ENCODE data around the gene ANTXRL. TPM values are rescaled to one million over a fixed set of nuclear protein-coding genes. Genes with fewer than 3 reads are reported as not detected.
"Not testable (repeated sequence)": the region's sequence is repeated elsewhere in the genome, so short reads cannot be mapped to it uniquely, and the experiment has no call there.

Gene ANTXRL
- total RNA-seq, 2 experiments from 2014 or later, result not detected

GRCh38 chr10:46329690-46330016 lies 42.9 kb downstream of the ANTXRL start:
- no peaks in the 10 kb centered on the region for H3K36me3 ChIP-seq (ENCODE audit: insufficient read depth, low read length)
- no peaks in the 10 kb centered on the region for H3K4me1 ChIP-seq (ENCODE audit: insufficient read depth, low read length)
- H3K27me3 Mint-ChIP-seq, result no peaks in the 10 kb centered on the region
- H3K27me3 ChIP-seq (ENCODE audit: control insufficient read depth in 1 of 2, insufficient read depth in 2 of 2, low read length in 2 of 2), result no peaks in the 10 kb centered on the region
- no peak overlapping the region for H3K4me3 Mint-ChIP-seq
- ATAC-seq (ENCODE audit: poor library complexity), result no peak
- TF ChIP-seq CTCF (IDR thresholded peaks at IDR 0.05), result no peak
- H3K9me3 ChIP-seq (ENCODE audit: control insufficient read depth in 1 of 2, insufficient read depth in 1 of 2, low read length in 2 of 2), result no peaks in the 10 kb centered on the region
- CTCF ChIA-PET, result no interaction called here
- intact Hi-C loops (cut with DNase I, micrococcal nuclease), result no loop called here
- no peak for DNase-seq
- H3K4me1 Mint-ChIP-seq (ENCODE audit: low read depth), result no peaks in the 10 kb centered on the region
- no peaks in the 10 kb centered on the region for H3K36me3 Mint-ChIP-seq (ENCODE audit: low read depth)
- H3K27ac Mint-ChIP-seq, result no peak overlapping the region
- no peaks in the 10 kb centered on the region for H3K9me3 Mint-ChIP-seq
- POLR2A ChIA-PET, result no interaction called here
- H3K27ac ChIP-seq (ENCODE audit: low read depth in 1 of 2, low read length in 2 of 2), result no peak overlapping the region
- no peak overlapping the region for H3K4me3 ChIP-seq (ENCODE audit: low read length)

- H3K9me3 ChIP-seq (ENCODE audit: control insufficient read depth in 1 of 2, insufficient read depth in 1 of 2, low read length in 2 of 2), result no peaks in the 10 kb centered on the region
- Mint-ChIP-seq H3K27ac (no peak overlapping the region), H3K9me3 (no peaks in the 10 kb centered on the region), H3K36me3 (ENCODE audit: low read depth) (no peaks in the 10 kb centered on the region), H3K4me3 (no peak overlapping the region), H3K27me3 (no peaks in the 10 kb centered on the region), H3K4me1 (ENCODE audit: low read depth) (no peaks in the 10 kb centered on the region)
- H3K27ac ChIP-seq (ENCODE audit: low read depth in 1 of 2, low read length in 2 of 2), result no peak overlapping the region
- TF ChIP-seq CTCF (IDR thresholded peaks at IDR 0.05), result no peak
- no peaks in the 10 kb centered on the region for H3K36me3 ChIP-seq (ENCODE audit: insufficient read depth, low read length)
- no peaks in the 10 kb centered on the region for H3K4me1 ChIP-seq (ENCODE audit: insufficient read depth, low read length)
- intact Hi-C loops (cut with DNase I, micrococcal nuclease), result no loop called here
- DNase-seq (no peak), ATAC-seq (ENCODE audit: poor library complexity) (no peak)
- CTCF ChIA-PET, result no interaction called here
- no peak overlapping the region for H3K4me3 ChIP-seq (ENCODE audit: low read length)
- no peaks in the 10 kb centered on the region for H3K27me3 ChIP-seq (ENCODE audit: control insufficient read depth in 1 of 2, insufficient read depth in 2 of 2, low read length in 2 of 2)
- POLR2A ChIA-PET, result no interaction called here
These were observed 44.1 kb downstream of the ANTXRL start for GRCh38 chr10:46330894-46331293.

GRCh38 chr10:46365484-46365883 lies 78.7 kb downstream of the ANTXRL start:
- ATAC-seq (ENCODE audit: poor library complexity); CTCF ChIA-PET: not testable (repeated sequence)

GRCh38 chr10:46367209-46367608 lies 80.4 kb downstream of the ANTXRL start:
- H3K27me3 Mint-ChIP-seq; H3K4me3 ChIP-seq (ENCODE audit: low read length); ATAC-seq (ENCODE audit: poor library complexity); H3K27ac ChIP-seq (ENCODE audit: low read depth in 1 of 2, low read length in 2 of 2); H3K36me3 Mint-ChIP-seq (ENCODE audit: low read depth); H3K27ac Mint-ChIP-seq; intact Hi-C loops (cut with DNase I, micrococcal nuclease); H3K36me3 ChIP-seq (ENCODE audit: insufficient read depth, low read length); H3K4me1 Mint-ChIP-seq (ENCODE audit: low read depth); H3K4me3 Mint-ChIP-seq; POLR2A ChIA-PET; H3K27me3 ChIP-seq (ENCODE audit: control insufficient read depth in 1 of 2, insufficient read depth in 2 of 2, low read length in 2 of 2); CTCF ChIA-PET; H3K4me1 ChIP-seq (ENCODE audit: insufficient read depth, low read length); DNase-seq; H3K9me3 Mint-ChIP-seq; H3K9me3 ChIP-seq (ENCODE audit: control insufficient read depth in 1 of 2, insufficient read depth in 1 of 2, low read length in 2 of 2): not testable (repeated sequence)

More at GRCh38 chr10:46365484-46365883, 78.7 kb downstream of the ANTXRL start:
- H3K9me3 ChIP-seq (ENCODE audit: control insufficient read depth in 1 of 2, insufficient read depth in 1 of 2, low read length in 2 of 2); H3K27ac Mint-ChIP-seq; POLR2A ChIA-PET; H3K4me3 ChIP-seq (ENCODE audit: low read length); H3K9me3 Mint-ChIP-seq; H3K27me3 ChIP-seq (ENCODE audit: control insufficient read depth in 1 of 2, insufficient read depth in 2 of 2, low read length in 2 of 2); H3K27me3 Mint-ChIP-seq; H3K4me1 ChIP-seq (ENCODE audit: insufficient read depth, low read length); H3K4me1 Mint-ChIP-seq (ENCODE audit: low read depth); DNase-seq; H3K4me3 Mint-ChIP-seq; H3K36me3 Mint-ChIP-seq (ENCODE audit: low read depth); intact Hi-C loops (cut with DNase I, micrococcal nuclease); H3K36me3 ChIP-seq (ENCODE audit: insufficient read depth, low read length); H3K27ac ChIP-seq (ENCODE audit: low read depth in 1 of 2, low read length in 2 of 2): not testable (repeated sequence)

GRCh38 chr10:46367666-46368240 lies 81.0 kb downstream of the ANTXRL start:
- H3K4me3 Mint-ChIP-seq; H3K9me3 Mint-ChIP-seq; H3K36me3 ChIP-seq (ENCODE audit: insufficient read depth, low read length); intact Hi-C loops (cut with DNase I, micrococcal nuclease); ATAC-seq (ENCODE audit: poor library complexity); H3K27me3 Mint-ChIP-seq; CTCF ChIA-PET; H3K27ac ChIP-seq (ENCODE audit: low read depth in 1 of 2, low read length in 2 of 2); H3K36me3 Mint-ChIP-seq (ENCODE audit: low read depth); H3K9me3 ChIP-seq (ENCODE audit: control insufficient read depth in 1 of 2, insufficient read depth in 1 of 2, low read length in 2 of 2); DNase-seq; H3K4me3 ChIP-seq (ENCODE audit: low read length); POLR2A ChIA-PET; H3K27me3 ChIP-seq (ENCODE audit: control insufficient read depth in 1 of 2, insufficient read depth in 2 of 2, low read length in 2 of 2); H3K27ac Mint-ChIP-seq; H3K4me1 Mint-ChIP-seq (ENCODE audit: low read depth); H3K4me1 ChIP-seq (ENCODE audit: insufficient read depth, low read length): not testable (repeated sequence)

- not testable (repeated sequence) for H3K27ac Mint-ChIP-seq
These were observed 82.2 kb downstream of the ANTXRL start for GRCh38 chr10:46368956-46369355.

More at GRCh38 chr10:46368956-46369355, 82.2 kb downstream of the ANTXRL start:
- CTCF ChIA-PET; DNase-seq; H3K9me3 Mint-ChIP-seq; H3K4me3 Mint-ChIP-seq; H3K4me1 ChIP-seq (ENCODE audit: insufficient read depth, low read length); intact Hi-C loops (cut with DNase I, micrococcal nuclease); H3K9me3 ChIP-seq (ENCODE audit: control insufficient read depth in 1 of 2, insufficient read depth in 1 of 2, low read length in 2 of 2); H3K4me1 Mint-ChIP-seq (ENCODE audit: low read depth); H3K4me3 ChIP-seq (ENCODE audit: low read length); POLR2A ChIA-PET; H3K36me3 Mint-ChIP-seq (ENCODE audit: low read depth); H3K36me3 ChIP-seq (ENCODE audit: insufficient read depth, low read length); H3K27ac ChIP-seq (ENCODE audit: low read depth in 1 of 2, low read length in 2 of 2); H3K27me3 ChIP-seq (ENCODE audit: control insufficient read depth in 1 of 2, insufficient read depth in 2 of 2, low read length in 2 of 2); ATAC-seq (ENCODE audit: poor library complexity); H3K27me3 Mint-ChIP-seq: not testable (repeated sequence)

Data from CD4-positive, alpha-beta T cell (primary cell).